Measurements from ENCODE around the gene HMCN1.

Gene HMCN1

GRCh38 chr1:186044079-186044685 is 310.0 kb downstream of the HMCN1 start:
- DNase-seq, result no peak

DNA sequence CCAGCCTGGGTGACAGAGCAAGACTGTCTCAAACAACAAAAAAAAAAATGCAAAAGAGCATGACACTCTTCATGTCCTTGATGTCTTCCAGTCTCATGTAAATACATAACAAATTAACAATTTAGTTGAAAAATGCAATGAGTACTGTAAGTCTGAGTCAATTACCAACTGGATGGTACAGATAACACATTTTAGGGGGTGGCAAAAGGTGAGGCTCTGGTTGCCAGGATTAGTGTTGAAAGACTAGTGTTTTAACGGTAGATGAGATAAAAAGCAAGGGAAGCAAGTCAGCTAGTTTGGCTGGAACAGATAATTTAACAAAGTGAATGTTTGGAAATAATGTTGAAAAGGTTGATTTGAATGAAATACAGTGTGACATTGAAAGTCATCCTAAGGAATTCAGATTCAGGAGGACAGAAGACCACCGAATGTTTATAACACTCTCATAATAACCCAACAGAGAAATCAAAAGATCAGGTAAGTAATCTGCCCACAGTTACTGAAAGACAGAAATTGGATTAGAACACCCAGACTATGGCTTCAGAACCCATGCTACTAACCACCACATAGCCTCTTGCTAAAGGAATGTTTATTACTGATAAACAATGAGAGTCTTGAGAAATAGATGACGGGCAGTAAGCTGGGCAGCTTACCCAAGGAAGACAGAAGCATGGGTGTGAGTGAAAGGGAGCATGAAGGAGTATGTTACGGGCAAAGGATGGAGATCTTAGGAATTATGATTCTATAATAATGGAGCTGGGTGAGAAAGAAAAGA is 312.4 kb downstream of the HMCN1 start:
- DNase-seq, result no peak

GRCh38 chr1:186050360-186050759 is 316.2 kb downstream of the HMCN1 start:
- DNase-seq, result no peak

GRCh38 chr1:186054003-186054402 is 319.8 kb downstream of the HMCN1 start:
- DNase-seq, result no peak

- DNase-seq, result no peak
These were observed 320.7 kb downstream of the HMCN1 start for GRCh38 chr1:186054932-186055331.

DNA sequence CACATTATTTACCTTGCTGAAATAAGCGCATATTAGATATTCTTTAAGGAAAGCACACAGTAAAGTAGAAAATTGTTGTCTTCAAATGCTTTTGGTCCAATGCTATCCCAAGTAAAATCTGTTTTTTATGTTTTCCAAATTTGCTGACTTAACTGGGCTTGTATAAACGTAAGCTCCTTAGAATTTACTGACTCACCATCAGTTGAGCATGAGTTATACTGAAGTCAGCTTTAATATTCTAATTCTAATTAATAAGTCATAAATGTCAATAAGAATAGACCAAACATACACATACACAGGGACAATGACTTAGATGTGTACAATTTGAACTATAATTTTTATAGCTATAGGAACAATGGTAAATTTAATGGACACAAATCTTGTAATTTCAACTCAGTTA is 321.7 kb downstream of the HMCN1 start:
- no peak for DNase-seq

DNA sequence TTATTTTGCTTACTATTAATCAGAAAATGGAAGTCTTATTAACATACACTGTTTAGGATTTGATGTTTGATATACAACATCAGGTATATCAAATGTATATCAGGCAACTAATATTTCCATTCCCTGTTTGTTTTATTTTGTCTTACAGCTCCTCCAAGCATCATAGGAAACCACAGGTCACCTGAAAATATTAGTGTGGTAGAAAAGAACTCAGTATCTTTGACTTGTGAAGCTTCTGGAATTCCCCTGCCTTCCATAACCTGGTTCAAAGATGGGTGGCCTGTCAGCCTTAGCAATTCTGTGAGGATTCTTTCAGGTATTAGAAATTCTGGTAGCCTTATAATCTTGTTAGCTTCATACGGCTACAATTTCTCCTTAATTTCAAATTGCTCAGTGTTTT is 322.9 kb downstream of the HMCN1 start:
- no peak for DNase-seq

GRCh38 chr1:186059311-186059710 is 325.1 kb downstream of the HMCN1 start:
- no peak for DNase-seq

GRCh38 chr1:186059752-186060151 is 325.6 kb downstream of the HMCN1 start:
- DNase-seq, result no peak

GRCh38 chr1:186060226-186060625 is 326.0 kb downstream of the HMCN1 start:
- no peak for DNase-seq

DNA sequence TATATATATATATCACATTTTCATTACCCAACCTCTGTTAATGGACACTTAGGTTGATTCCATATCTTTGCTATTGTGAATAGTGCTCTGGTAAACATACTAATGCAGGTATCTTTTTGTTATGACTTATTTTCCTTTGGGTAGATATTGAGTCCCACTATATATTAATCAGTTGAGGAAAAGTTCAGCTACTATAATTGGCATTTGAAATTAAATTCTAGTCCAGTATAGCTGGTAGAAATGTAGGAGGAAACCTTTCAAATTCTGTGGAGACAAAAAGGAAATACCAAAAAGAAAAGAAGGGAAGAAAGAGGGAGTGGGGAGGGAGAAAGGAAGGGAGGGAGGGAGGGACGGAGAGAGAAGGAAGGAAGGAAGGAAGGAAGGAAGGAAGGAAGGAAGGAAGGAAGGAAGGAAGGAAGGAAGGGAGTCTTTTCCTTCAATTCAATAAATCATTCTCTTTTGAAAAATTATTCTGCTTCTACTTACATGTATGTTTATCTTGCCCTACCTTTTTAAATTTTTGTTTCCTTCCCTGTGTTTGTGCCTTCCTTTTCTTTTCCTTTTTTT is 329.0 kb downstream of the HMCN1 start:
- no peak for DNase-seq

DNA sequence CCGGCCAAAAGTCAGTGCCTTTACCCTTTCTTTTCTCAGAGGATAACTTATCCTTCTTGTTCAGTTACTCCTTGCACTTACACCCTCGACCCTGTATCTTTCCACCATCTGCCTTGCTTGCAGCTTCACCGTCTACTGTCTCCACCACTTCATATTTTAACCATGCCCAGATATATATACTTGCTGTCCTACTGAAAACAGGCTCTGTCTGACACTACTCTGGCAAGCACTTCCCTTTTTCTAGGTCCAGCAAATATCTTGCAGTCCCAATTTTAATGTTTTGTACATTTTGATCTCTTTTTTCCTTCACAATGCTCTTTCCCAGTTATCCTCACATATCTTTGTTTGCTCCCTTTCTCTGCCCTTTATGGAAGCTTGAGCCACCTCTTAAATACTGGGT is 332.2 kb downstream of the HMCN1 start:
- DNase-seq, result no peak

DNA sequence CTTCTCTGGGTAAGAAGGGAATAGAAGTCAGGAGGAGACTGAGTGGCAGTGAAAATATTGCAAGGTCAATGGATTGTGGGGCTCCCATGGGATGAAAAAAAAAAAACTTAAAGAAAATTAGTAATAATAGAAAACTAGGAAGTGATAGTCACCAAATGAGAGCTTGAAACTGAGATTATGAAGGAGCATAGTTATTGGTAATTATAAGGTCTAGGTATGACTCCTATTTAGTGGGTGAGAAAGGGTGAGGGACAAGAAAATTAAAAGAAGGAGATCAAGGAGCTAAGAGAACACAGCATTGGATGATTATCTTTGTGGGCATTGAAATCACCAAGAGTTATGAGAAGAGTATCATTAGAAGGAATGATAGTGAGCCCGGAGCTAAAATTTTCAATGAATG is 339.5 kb downstream of the HMCN1 start:
- DNase-seq, result no peak

DNA sequence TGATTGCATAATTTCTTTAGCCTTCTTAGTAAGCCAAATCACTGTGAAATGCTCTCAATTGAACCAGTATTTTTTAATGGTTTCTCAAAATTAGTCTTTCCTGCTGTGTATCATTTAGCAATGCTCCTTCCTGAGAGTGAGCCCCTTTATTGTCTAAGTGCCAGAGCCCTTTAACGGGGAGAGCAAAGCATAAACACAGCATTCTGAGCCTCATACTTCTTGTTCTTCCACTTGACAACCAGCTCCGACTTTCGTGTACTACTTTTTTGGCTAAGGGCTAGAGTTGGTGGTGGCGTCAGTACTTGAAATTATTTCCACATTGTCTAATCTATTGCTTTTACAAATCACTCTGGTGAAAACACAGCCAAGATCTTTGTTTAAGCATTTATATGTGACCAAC is 341.8 kb downstream of the HMCN1 start:
- no peak for DNase-seq

GRCh38 chr1:186078245-186078644 is 344.1 kb downstream of the HMCN1 start:
- no peak for DNase-seq

DNA sequence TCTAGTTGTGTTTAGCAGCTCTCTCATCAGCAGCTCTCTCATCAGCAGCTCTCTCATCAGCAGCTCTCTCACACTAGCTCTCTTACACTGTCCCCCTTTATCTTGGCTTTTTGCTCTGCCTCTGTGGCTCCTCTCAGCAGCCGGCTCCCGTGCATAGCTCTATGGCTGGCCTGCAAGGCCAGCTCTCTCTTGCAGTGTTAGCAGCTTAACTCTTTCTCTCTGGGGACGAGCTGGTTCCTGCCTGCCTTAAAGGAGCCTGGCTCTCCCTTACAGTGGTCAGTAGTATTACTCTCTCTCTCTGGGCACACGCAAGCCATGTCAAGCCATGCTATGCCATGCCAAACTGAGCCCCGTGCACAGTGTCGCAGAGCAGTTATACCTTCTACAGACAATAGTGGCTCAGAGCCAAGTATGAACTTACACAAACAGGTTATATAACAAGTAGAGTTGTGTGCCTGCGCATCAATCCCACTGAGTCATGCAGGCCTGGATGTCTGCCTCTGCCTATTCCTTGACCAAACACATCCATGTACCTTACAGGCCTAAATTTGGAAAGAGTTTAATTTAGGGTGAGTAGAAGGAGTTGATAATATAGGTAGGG is 345.0 kb downstream of the HMCN1 start:
- no peak for DNase-seq

- no peak for DNase-seq
These were observed 348.2 kb downstream of the HMCN1 start for GRCh38 chr1:186082235-186082937.

GRCh38 chr1:186086583-186086982 is 352.4 kb downstream of the HMCN1 start:
- DNase-seq, result no peak

DNA sequence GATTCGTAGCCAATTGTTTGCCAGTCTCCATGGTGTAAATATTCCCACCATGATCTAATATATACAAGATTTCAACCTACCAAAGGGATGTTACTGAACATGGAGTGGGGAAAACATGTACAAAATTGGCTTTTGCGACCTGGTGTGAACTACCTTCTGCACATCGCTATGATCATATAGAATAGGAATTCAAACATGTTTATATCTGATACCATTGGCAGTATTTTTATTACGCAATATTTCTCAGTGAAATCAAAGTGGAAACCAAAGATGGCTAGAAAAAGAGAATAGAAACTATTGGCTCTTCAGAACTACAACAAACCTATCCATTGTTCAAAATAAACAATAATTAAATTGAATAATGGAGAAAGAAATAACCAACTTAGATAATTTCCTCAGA is 355.7 kb downstream of the HMCN1 start:
- DNase-seq, result no peak

DNA sequence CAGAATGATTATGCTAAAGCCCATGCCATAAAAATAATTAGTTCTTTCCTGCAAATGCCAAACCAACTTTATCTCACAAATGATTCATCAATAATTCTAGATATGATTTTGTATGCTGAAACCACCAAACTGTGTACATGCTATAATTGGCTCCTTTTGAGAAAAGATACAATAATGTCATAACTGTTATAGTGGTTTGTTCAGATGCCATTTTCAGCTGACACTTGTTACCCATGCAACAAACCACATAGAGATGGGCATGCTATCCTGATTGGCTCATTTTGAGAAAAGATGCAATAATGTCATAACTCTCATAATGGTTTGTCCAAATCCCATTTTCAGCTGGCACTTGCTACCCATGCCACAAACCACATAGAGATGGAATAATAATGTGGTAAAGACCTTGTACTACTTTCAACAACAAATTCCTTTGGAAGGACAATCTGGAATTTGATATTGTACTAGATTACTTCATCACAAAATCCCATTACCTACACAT is 357.1 kb downstream of the HMCN1 start:
- DNase-seq, result no peak

DNA sequence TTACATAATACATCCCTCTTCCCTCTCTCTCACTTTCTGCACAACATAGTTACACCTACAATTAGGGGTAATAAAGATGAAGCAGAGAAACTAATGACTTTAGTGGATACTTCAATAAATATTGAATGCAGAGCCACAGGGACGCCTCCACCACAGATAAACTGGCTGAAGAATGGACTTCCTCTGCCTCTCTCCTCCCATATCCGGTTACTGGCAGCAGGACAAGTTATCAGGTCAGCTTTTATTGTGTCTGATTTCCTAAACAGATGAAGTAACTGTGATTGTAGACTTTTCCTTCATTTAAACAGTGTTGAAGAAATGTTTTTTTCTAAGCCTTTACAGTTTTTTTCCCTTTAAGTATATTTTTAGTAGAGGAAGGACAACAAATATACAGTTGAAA is 359.2 kb downstream of the HMCN1 start:
- no peak for DNase-seq

- no peak for DNase-seq
These were observed 360.0 kb downstream of the HMCN1 start for GRCh38 chr1:186094172-186094571.
